Left ventricle myocardium inferior (tissue), 1 donor: ENCODE results near the gene ZNF585A. TPM values are rescaled to one million over a fixed set of nuclear protein-coding genes. Genes with fewer than 3 reads are reported as not detected.
A peak's percentile ranks its signal among the peaks of the same experiment; 100 is the strongest.
"Not testable (repeated sequence)": the region's sequence is repeated elsewhere in the genome, so short reads cannot be mapped to it uniquely, and the experiment has no call there.

Experiments
- DNase-seq: peaks from one replicate; pipeline ENCODE4 v3.0.0-alpha.2; 2020
- H3K27ac ChIP-seq: fragments of 200-600 bp; replicated peaks from 2 replicates; pipeline ENCODE4 v1.8.0; 2021
- H3K27me3 ChIP-seq: fragments of 200-600 bp; 2 replicates; pipeline ENCODE4 v1.8.0; 2021; ENCODE audit warnings: low read depth
- H3K36me3 ChIP-seq: fragments of 200-600 bp; 2 replicates; pipeline ENCODE4 v1.8.0; 2021
- H3K4me1 ChIP-seq: fragments of 200-600 bp; 2 replicates; pipeline ENCODE4 v1.8.0; 2021
- H3K4me3 ChIP-seq: fragments of 200-600 bp; 2 replicates; pipeline ENCODE4 v1.8.0; 2021; ENCODE audit warnings: mild to moderate bottlenecking, moderate library complexity
- H3K9me3 ChIP-seq: fragments of 200-600 bp; replicated peaks from 2 replicates; pipeline ENCODE4 v1.8.0; 2021
- CTCF ChIP-seq: fragments of 200-600 bp; IDR thresholded peaks from 2 replicates; pipeline ENCODE4 v1.8.0; 2021; ENCODE audit warnings: antibody characterized with exemption, mild to moderate bottlenecking, borderline replicate concordance
- intact Hi-C: fragments of 100-400 bp; cut with micrococcal nuclease; formaldehyde crosslinking; loops from one replicate; pipeline ENCODE4 v1.11.0; 2022
- total RNA-seq: library from RNA; stranded (reverse); fragmentation: NEBNext Ultra II Directional; extraction: Animal tissue kit (Norgen Biotek cat#: 25700); gene quantifications from one replicate; pipeline ENCODE4 v1.2.1, GENCODE V29; 2021
- donor health status: DM: no; HTN: yes; CAD: no; lungs with severe emphysema.

The ZNF585A gene
- total RNA-seq, 1 donor from 2014 or later: 11.4 TPM

GRCh38 chr19:37217480-37217774, 44.9 kb upstream of the ZNF585A start:
- peak overlapping the region; percentile 83 for H3K4me3 ChIP-seq
- H3K27ac ChIP-seq: peak overlapping the region; percentile 97
- peaks cover 35% of the 10 kb centered on the region for H3K4me1 ChIP-seq
- intact Hi-C loops: no loop called here
- no peaks in the 10 kb centered on the region for H3K9me3 ChIP-seq
- no peak for DNase-seq
- H3K36me3 ChIP-seq: peaks cover 24% of the 10 kb centered on the region
- H3K27me3 ChIP-seq: no peaks in the 10 kb centered on the region
- no peak for TF ChIP-seq CTCF

- Histone ChIP-seq H3K4me3 (no peak overlapping the region), H3K27me3 (no peaks in the 10 kb centered on the region), H3K27ac (no peak overlapping the region), H3K9me3 (peaks cover 87% of the 10 kb centered on the region), H3K4me1 (no peaks in the 10 kb centered on the region), H3K36me3 (peaks cover 98% of the 10 kb centered on the region)
- no peak for DNase-seq
- intact Hi-C loops: no loop called here
- TF ChIP-seq CTCF: no peak
Measured at GRCh38 chr19:37197768-37198167, 25.3 kb upstream of the ZNF585A start.

- intact Hi-C loops, H3K27ac ChIP-seq, H3K4me1 ChIP-seq, H3K4me3 ChIP-seq, DNase-seq, H3K27me3 ChIP-seq: not testable (repeated sequence)
- H3K36me3 ChIP-seq: peaks cover 98% of the 10 kb centered on the region
- peaks cover 93% of the 10 kb centered on the region for H3K9me3 ChIP-seq
Measured at GRCh38 chr19:37197115-37197514, 24.6 kb upstream of the ZNF585A start.

GRCh38 chr19:37195248-37195647, 22.8 kb upstream of the ZNF585A start:
- H3K27me3 ChIP-seq, intact Hi-C loops, H3K27ac ChIP-seq, H3K4me1 ChIP-seq, DNase-seq, H3K4me3 ChIP-seq: not testable (repeated sequence)
- Histone ChIP-seq H3K36me3 (peaks cover 98% of the 10 kb centered on the region), H3K9me3 (peaks cover 98% of the 10 kb centered on the region)

GRCh38 chr19:37186071-37186470, 13.6 kb upstream of the ZNF585A start:
- not testable (repeated sequence) for H3K4me3 ChIP-seq

GRCh38 chr19:37165635-37166034, 6.9 kb downstream of the ZNF585A start:
- H3K27me3 ChIP-seq: no peaks in the 10 kb centered on the region
- DNase-seq: no peak
- peaks cover 97% of the 10 kb centered on the region for H3K9me3 ChIP-seq
- intact Hi-C loops: no loop called here
- H3K4me1 ChIP-seq: no peaks in the 10 kb centered on the region
- no peak for TF ChIP-seq CTCF
- H3K27ac ChIP-seq: no peak overlapping the region
- H3K4me3 ChIP-seq: no peak overlapping the region
- peaks cover 100% of the 10 kb centered on the region for H3K36me3 ChIP-seq

More at GRCh38 chr19:37186071-37186470, 13.6 kb upstream of the ZNF585A start:
- Histone ChIP-seq H3K36me3 (peaks cover 89% of the 10 kb centered on the region), H3K9me3 (peaks cover 97% of the 10 kb centered on the region)
- intact Hi-C loops, DNase-seq, H3K27me3 ChIP-seq, H3K27ac ChIP-seq, H3K4me1 ChIP-seq: not testable (repeated sequence)

GRCh38 chr19:37160153-37160552, 12.3 kb downstream of the ZNF585A start:
- no peak overlapping the region for H3K4me3 ChIP-seq
- no peak for DNase-seq
- H3K9me3 ChIP-seq: peaks cover 100% of the 10 kb centered on the region
- no peak for TF ChIP-seq CTCF
- peaks cover 100% of the 10 kb centered on the region for H3K36me3 ChIP-seq
- intact Hi-C loops: no loop called here
- no peaks in the 10 kb centered on the region for H3K4me1 ChIP-seq
- H3K27me3 ChIP-seq: no peaks in the 10 kb centered on the region
- no peak overlapping the region for H3K27ac ChIP-seq
